Stimulated activated CD8-positive, alpha-beta memory T cell treated with anti-CD3 and anti-CD28 coated beads, Interleukin-7, amount 100 ng/mL, for 1 hour (primary cell): Measurements from ENCODE around the gene IFFO2.
"Not testable (repeated sequence)": the region's sequence is repeated elsewhere in the genome, so short reads cannot be mapped to it uniquely, and the experiment has no call there.

ENCODE experiments used
- DNase-seq, 2 donors: peaks; one replicate each; pipeline ENCODE4 v3.0.0-alpha.2; 2020; ENCODE audit warnings: low read depth in 2 of 2

Gene IFFO2

DNA sequence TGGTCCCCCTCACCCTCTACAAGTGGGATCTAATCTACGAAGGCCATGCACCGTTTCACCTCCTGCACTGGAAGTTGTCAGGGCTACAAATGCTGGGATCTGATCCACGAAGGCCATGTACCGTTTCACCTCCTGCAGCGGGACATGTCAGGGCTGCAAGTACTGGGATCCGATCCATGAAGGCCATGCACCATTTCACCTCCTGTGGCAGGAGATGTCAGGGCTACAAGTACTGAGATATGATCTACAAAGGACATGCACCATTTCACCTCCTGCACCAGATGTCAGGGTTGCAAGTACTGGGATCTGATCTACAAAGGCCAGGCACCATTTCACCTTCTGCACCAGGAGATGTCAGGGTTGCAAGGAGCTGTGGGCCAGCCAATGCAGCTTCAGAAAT is 61.2 kb downstream of the IFFO2 start:
- DNase-seq, result no peak

DNA sequence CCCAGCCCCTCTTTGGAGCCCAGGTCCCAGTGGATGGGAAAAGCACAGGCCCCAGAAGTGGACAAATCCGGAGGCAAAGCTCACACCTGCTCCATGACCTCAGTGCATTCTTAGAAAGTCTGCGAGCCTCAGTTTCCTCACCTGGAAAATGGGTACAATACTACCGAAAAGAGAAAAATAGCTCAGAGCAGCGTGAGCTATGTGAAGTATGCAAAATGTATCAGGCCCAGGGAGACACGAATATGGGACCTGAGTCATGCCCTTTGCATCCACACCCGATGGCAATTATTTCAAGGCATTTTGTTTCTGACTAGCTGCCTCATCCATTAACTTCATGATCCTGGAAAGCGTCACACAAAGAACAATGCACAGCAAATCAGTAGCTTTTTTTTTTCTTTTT is 63.4 kb downstream of the IFFO2 start:
- DNase-seq, result no peak

DNA sequence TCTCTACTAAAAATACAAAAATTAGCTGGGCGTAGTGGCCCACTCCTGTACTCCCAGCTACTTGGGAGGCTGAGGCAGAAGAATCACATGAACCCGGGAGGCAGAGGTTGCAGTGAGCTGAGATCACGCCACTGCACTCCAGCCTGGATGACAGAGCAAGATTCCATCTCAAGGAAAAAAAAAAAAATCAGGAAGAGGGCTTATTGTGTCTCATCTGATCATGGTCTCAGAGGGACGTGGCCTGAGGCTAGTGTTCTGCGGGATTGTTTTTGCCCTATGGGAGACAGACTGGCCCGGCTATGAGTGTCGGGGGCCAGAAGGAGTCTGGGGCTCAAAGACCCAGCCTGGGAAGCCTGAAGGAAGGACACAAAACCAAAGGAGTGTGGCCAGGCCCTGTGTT is 64.6 kb downstream of the IFFO2 start:
- DNase-seq, result not testable (repeated sequence)

DNA sequence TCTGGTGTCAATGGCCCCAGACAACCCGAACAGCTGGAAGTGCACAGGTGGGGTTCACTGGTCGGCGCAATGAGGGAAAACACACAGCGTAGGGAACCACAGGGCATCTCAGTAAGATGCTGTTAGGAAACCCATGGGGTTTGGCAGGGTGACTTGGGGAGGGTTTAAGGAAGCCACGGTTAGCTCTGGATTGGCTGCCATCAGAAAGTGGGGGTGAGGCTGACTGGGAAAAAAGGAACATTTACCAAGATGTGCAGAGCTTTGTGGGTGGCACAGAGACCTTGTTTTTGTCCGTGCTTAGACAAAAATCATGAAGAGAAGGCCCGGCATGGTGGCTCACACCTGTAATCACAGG is 65.1 kb downstream of the IFFO2 start:
- DNase-seq, result no peak

DNA sequence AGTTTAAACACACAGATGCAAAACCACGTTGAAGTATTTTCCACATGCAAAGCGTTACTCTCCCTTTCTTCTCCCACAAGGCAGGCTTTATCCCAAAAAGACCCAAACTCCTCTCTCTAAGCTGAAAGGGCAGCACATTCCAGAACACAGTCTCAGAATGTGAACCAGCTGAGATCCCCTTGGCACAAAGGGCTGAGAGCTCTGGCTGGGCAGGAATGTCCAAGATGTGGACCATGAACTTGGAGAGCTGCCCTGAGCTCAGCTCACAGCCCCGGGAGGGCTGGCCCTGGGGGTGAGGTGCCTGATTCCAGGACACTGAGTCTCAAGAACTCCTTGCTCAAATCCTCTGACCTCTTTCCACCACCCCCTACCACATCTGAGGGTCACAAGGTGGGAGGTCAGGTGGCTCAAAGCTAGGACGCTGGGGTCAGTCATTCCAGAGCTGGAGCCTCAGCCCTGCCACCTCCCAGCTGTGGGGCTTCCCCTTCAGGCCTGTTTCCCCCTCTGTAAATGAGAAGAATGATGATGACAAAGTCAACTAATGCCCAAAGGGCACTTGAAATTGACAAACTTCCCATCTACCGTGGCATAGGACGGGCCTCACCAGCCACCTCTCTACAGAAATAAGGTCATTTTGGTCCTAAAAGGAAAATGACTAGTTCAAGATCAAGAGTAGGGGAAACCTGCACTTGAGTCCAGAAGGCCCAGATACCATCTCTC is 65.6 kb downstream of the IFFO2 start:
- no peak for DNase-seq

DNA sequence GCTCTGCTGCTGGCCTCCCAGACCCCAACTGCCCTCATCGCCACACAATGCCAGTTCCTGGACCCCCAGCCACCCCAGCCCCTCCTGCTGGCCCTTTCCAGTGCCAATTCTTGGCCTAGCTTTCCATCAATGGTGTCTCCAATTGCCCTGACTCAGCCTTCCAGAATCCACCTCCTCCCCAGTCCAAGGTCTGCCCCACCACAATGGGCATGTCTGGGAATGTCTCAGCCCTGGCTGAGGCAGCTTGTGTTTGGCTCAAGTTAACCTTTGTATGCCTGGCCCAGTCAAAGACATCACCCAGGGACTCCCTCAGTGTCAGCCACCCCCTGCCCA is 70.5 kb downstream of the IFFO2 start:
- DNase-seq, result no peak

DNA sequence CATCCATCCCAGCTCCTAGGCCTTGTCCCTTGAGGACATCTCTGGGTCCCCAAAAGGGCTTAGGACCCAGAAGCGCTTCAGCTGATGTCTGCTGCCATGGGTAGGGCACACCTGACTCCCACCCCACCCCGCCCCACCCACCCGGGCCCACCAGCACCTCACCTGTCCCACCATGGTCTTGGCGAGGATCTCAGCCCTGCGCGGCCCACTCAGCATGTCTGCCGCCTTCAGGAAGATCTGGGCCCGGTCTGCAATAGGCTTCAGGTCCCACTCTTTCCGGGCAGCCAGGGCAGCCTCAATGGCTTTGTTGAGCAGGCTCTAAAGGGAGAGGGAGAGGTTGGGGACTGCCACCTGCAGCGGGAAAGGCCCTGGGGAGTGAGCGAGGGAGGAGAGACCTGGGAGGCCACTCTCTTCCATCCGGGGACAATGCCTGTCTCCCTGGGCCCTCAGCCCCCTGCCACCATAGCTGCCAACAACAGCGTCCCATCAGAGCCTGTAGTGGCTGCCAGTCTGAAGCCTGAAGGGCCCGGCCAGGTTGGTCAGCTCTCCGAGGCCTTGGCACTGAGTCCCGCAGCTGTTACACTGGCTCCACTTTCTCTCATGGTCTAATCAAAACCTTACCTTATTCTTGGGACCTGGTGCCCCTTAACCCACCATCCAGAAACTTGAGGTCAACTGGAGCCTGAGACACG is 71.0 kb downstream of the IFFO2 start:
- no peak for DNase-seq

DNA sequence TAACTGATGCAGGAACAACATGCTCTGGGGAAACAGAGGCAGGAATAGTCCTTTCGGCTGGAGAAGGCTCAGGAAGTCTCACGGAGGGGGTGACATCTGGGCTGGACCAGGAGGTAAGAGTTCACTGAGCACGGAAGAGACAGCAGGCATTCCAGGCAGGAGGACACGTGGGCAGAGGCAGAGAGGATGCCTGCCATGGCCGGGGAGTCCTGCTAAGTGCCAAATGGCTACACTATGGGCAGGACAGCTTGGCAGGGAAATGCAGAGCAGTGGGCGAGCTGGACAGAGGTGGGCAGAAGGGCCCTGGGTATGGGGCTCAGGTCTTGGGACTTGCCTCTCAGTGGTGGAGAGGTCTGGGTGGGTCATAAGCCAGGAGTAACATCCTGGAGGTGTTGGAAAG is 71.7 kb downstream of the IFFO2 start:
- DNase-seq, result no peak

DNA sequence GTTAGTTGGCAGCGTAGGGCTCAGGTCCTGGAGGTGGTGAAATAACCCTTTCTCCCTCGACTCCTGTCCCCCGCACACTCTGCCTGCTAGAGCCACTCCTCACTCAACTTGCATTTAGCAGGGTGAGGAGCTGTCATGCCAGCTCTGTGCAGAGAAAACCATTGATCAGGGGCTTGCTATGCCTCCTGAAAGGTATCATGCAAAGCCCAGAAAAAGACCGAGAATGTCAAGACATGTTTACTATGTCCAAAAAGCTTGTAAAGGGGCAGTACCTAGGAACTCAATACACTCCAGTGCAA is 72.1 kb downstream of the IFFO2 start:
- no peak for DNase-seq

DNA sequence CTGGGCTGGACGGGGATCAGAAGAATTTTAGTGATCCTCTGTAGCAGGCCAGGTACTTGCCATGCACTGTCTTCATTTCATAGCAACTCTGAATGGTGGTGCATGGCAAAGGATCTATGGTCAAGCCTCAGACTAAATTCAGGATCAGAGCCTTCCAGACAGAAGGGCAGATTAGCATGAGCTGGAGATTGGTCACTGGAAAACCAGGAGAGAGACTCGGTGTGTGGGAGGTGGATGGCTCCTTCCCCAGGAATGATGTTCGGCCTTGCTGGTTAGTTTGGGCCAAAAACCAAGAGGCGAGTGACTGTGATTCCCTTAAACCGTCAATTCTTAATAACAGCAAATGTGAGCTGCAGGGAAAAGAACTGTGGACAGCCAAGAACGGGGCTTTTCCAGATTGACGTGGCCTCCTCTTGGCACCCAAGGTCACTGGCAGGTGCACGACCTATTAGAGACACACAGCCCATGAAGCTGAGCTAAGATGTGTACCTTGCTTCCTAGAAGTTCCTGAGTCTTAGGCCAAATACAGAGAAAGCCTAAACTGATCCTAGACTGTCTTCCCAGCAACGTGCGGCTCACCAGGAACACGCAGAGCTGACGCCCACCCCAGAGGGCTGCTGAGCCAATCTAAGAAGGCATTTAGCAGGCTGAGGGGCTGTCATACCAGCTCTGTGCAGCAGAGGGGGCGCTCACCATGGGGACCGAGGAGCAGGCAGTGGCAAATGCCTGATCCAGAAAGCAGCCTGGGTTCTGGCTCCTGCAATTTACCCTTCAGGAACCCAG is 72.6 kb downstream of the IFFO2 start:
- peak; percentile 29 to 64 for DNase-seq

DNA sequence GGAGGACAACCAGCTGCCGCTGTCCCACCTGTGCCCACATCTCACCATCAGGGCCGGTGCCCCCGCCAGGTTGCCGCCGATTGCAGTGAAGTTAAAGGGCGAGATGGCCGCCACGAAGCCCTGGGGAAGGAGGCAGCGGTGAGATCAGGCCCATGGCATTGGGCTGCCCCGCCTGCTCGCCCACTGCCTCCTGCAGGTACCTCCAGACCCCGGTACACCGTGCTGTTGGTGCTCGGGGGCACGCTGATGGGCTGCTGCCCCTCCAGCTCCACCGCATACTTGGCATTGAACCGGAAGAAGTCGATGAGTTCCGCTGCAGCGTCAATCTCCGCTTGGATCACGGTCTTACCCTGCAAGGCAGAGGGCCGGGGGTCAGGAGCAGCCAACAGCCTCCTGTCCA is 73.4 kb downstream of the IFFO2 start:
- no peak for DNase-seq

DNA sequence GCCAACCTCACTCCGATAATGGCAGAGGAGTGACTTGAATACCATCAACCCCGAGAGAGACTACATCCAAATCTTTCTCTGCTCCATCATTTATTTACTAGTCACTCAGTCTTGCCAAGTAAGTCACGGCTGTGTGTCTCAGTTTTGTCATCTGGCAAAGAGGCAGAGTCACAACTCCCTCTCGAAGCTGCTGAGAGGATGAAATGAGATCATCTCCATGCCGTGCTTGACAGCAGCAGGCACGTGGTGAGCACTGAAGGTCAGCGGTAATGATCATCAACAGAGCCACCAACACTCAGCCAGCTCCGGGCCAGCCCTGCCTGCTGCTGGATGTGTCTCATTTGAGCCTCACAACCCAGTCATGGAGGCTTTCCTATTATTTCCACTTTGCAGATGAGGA is 74.0 kb downstream of the IFFO2 start:
- DNase-seq, result no peak

DNA sequence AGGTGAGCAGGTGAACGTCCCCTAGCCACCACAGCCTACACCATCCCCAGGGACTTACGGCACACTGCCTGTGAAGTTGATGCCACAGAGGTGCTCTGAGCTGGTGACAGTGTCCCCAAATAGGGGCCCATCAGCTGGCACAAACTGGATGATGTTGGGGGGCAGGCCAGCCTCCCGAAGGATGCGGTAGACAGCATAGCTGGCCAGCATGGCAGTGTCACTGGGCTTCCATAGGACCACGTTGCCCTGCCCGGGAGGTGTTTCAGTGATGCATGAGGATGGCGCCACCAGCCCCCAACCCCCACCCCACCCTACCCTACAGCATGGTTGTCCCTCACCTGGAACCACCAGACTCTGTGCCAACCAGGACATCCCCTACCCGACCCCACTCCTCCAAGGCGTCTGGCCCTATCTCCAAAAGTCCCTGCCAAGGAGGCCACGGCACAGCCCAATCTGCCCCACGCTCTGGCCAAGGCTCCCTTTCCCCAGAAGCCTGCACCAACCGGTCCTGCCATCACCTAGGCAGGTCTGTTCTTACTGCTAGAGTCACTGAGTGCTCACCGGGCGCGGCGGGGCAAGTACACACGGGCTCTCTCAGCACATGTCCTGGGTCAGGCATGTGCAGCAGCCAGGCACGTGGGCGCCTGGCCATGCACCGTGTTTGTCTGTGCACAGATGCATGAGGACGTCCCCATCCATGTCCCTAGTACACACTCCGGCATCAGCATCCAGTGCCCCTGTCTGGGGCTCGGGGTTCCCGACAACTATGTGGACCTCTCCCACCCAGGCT is 74.6 kb downstream of the IFFO2 start:
- no peak for DNase-seq

DNA sequence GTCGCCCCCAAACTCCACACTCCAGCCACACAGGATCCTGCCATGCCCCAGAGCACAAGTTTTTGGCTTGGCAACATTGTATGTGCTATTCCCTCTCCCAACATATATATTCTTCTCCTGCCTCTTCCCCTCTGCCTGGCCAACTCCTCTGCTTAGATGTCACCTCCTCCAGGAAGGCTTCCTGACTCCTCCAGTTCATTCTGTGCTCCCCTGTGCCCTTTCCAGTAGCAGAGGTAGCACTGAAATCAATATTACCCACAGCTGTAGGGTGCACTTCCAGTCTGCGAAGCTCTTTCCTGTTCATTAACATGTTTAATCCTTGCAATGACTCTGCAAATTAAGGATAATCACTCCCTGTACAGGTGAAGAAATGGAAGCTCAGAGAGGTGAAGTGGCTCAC is 75.3 kb downstream of the IFFO2 start:
- DNase-seq, result no peak

DNA sequence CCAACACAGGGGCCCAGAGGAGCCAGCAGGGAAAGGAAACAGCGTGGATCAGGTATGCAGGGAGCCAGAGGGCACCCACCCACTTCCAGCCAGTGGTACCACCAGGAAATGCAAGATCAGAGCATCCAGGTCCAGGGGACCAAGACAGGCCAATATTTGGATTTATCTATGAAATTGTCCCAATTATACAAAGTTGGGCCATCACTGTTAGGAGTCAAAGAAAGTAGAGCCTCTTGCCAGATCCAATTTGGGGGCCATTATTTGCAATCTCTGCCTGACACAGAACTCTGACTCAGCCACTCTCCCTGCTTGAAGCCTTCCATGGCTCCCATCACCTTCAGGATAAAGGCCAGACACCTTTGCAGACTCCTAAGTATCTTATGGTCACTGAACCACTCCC is 75.9 kb downstream of the IFFO2 start:
- DNase-seq, result no peak

DNA sequence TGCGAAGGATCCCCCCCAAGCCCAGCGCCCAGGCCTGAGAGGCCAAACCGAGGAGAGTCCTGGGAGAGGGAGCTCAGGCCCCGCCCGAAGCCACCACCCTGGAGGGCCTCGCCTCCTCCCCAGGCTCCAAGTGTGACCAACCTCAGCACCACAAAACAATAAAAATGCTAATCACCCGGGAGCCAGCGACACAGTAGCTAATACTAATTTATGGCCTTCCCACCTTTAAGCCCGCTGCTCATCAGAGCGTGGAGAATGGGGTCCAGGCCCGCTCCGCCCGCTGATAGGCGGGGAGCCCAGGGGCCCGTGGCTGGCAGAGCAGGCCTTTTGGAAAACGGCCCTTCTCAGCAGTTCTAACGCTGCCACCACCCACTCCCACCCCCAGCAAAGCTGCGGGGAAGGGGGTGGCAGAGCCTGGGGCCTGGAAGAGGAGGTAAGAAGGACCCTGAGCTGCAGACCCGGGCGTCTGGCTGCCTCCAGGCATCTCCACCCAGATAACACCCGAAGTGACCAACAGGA is 76.6 kb downstream of the IFFO2 start:
- no peak for DNase-seq

DNA sequence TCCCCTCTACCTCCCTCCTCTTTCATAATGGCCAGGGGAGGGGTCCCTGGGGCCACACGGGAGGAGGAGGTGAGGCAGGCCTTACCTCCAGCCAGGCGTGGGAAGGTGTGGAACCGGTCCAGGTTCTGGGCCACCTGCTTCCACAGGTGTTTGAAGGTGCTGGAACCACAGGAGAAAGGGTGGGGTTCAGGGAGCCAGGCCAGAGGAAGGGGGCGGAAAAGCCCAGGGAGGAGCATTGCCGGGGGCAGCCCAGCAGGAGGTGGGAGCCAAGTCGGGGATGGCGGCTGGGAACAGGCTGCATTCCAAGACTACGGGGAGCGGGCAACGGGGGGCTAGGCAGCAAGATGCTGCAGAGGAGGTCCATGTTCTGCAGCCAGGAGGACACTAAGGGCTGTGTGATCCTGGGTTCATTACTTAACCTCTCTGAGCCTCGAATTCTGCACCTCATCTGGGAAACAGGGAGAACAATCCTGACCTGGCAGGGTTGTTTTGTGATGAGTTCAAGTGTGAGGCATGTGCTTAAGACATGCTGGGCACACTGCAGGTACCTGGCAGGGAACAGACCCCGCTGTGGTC is 77.2 kb downstream of the IFFO2 start:
- no peak for DNase-seq

DNA sequence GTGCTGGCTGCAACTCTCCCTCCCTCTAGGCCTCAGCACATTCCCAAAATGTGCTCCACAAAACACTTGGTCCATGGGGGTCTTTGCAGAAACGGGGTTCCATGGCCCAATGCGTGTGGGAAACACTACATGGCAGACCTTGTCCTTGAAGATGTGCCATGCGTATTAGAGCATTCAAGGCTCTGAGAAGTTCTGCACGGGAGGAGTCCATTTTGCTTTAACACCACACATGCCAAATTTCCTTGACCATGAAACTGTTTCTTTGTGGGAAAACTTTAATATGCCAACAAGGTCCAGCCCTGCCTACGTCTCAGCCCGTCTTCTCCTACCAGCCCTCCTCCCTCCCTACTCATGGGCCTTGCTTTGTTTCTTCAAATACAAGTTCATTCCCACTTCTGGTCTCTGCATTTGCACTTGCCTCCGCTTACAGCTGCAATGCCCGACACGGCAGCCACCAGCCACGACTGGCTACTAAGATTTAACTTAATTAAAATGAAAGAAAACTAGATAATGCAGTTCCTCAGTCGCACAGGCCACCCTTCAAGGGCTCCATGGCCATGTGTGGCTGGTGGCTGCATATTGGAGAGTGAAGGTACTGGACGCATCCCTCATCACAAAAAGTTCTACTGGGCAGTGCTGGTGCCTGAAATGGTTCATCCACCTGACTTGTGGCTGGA is 77.8 kb downstream of the IFFO2 start:
- no peak for DNase-seq

DNA sequence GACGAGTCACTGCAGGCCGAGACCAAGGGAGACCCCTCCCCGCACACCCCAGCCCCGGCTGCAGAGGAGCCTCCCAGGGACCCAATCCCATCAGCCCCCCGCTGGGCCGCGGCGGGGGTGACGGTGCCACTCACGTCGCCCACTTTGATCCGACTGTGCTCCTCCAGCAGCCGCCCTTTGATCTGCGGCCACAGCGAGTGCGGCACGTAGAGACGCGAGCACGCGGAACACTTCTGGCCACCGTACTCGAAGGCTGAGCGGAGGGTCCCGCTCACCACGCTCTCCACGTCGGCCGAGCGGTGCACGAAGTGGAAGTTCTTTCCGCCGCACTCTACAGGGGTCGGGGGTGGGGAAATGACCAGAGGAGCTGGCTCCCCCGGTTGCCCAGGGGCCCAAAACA is 79.2 kb downstream of the IFFO2 start:
- no peak for DNase-seq

DNA sequence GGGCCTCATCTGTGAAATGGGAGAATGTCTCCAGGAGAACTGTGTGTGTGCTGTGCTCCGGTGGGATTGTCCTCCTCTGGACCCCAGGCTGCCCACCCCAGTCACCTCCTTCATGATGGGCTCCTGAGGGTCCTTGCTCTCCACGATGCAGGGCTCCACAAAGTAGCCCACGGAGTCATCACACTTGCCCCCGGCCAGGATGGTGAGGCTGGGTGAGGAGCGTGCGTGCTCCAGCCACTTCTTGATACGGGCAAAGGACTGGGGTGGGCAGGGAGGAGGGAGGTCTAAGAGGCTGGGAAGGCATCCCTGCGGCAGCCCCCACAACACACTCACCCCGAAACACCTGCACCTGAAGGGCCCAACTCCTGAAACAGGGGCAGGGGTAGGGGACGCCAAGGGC is 80.3 kb downstream of the IFFO2 start:
- DNase-seq, result no peak

DNA sequence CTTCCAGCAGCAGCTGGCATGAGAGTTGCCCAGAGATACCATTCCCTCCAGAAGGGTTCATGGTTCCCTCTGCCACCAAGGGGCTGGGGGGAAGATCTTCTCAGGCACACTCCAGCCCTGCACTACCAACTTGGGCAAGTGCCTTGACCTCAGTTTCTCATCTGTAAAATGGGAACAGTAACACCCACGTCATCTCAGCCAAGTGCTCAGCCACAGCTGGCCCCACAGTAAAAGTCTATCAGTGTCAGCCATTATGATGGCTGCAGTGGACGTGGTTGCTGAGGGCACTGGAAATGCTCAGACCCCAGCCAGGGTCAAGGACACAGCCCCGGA is 80.7 kb downstream of the IFFO2 start:
- DNase-seq, result no peak
